Activated B cell treated with CpG ODN at 0.5 μM for 24 hours (primary cell): ENCODE data around the gene TCF25. TPM values are rescaled to one million over a fixed set of nuclear protein-coding genes. Genes with fewer than 3 reads are reported as not detected.
A peak's percentile ranks its signal among the peaks of the same experiment; 100 is the strongest.
"Not testable (repeated sequence)": the region's sequence is repeated elsewhere in the genome, so short reads cannot be mapped to it uniquely, and the experiment has no call there.

Experiments
- ATAC-seq: fragments of 200-7000 bp; cut with Tn5 transposase; one replicate; pipeline ENCODE4 v1.10.0; 2021; ENCODE audit warnings: low read depth, mild to moderate bottlenecking, moderate library complexity
- CTCF ChIA-PET: fragments of 350-600 bp; sonication (Branson Sonifier 250); formaldehyde crosslinking; loops from one replicate; lab custom pipeline; 2021; ENCODE audit warnings: antibody characterized with exemption; lab: Charles Lee
- POLR2A ChIA-PET: fragments of 350-600 bp; sonication (Branson Sonifier 250); formaldehyde crosslinking; loops from one replicate; lab custom pipeline; 2021; ENCODE audit warnings: antibody characterized with exemption; lab: Charles Lee
- DNase-seq: peaks from one replicate; pipeline ENCODE4 v3.0.0; 2022
- H3K27ac Mint-ChIP-seq: one replicate; pipeline ENCODE4 v1.8.0; 2020; ENCODE audit warnings: mixed read lengths
- H3K27me3 Mint-ChIP-seq: one replicate; pipeline ENCODE4 v1.8.0; 2021; ENCODE audit warnings: mixed read lengths
- H3K36me3 Mint-ChIP-seq: one replicate; pipeline ENCODE4 v1.8.0; 2021; ENCODE audit warnings: low read depth, mixed read lengths
- H3K4me1 Mint-ChIP-seq: one replicate; pipeline ENCODE4 v1.8.0; 2021; ENCODE audit warnings: mixed read lengths
- H3K4me3 Mint-ChIP-seq: one replicate; pipeline ENCODE4 v1.8.0; 2020; ENCODE audit warnings: mild to moderate bottlenecking, mixed read lengths
- H3K9me3 Mint-ChIP-seq: one replicate; pipeline ENCODE4 v1.8.0; 2020; ENCODE audit warnings: mixed read lengths
- CTCF ChIP-seq: fragments of 200-600 bp; IDR thresholded peaks from one replicate; pipeline ENCODE4 v1.8.0; 2022; ENCODE audit warnings: antibody characterized with exemption, mild to moderate bottlenecking
- intact Hi-C: fragments of 100-400 bp; cut with micrococcal nuclease; formaldehyde crosslinking; loops from one replicate; pipeline ENCODE4 v1.15.1; 2024
- total RNA-seq: library from RNA; stranded (reverse); gene quantifications from 2 replicates; pipeline ENCODE4 v1.2.3, GENCODE V29; 2022

The TCF25 gene
- total RNA-seq, 1 donor from 2014 or later, result 273 TPM

- DNase-seq, result no peak
- H3K4me3 Mint-ChIP-seq, result no peak overlapping the region
- H3K27ac Mint-ChIP-seq, result no peak overlapping the region
- H3K27me3 Mint-ChIP-seq, result no peaks in the 10 kb centered on the region
- no peak for ATAC-seq
- intact Hi-C loops, result loop anchor here (5.0 kb wide), 3 partner anchors 135 to 310 kb away; partner anchors contain the start of genes CDK10 and RPL13
- peaks cover 17% of the 10 kb centered on the region for H3K4me1 Mint-ChIP-seq
- ChIA-PET CTCF (no interaction called here), POLR2A (interaction anchor here (1.0 kb wide), 1 partner anchor 11 kb away, joined by 3 read pairs; no protein-coding TSS in a partner anchor)
- TF ChIP-seq CTCF, result no peak
- H3K36me3 Mint-ChIP-seq, result peaks cover 13% of the 10 kb centered on the region
- no peaks in the 10 kb centered on the region for H3K9me3 Mint-ChIP-seq
Measured at GRCh38 chr16:89871895-89872294, 1.5 kb upstream of the TCF25 start.

- Mint-ChIP-seq H3K36me3 (peaks cover 26% of the 10 kb centered on the region), H3K27ac (peak overlapping the region; percentile 97), H3K4me1 (peaks cover 17% of the 10 kb centered on the region), H3K27me3 (no peaks in the 10 kb centered on the region), H3K4me3 (peak overlapping the region; percentile 93), H3K9me3 (no peaks in the 10 kb centered on the region)
- ATAC-seq (peak; percentile 84), DNase-seq (peak; percentile 98)
- TF ChIP-seq CTCF, result no peak
- POLR2A ChIA-PET, result interaction anchor here (0.6 to 2.7 kb wide), 30 partner anchors 12 to 1137 kb away, joined by 3 to 51 read pairs (median 4); partner anchors contain the start of genes CDK10, CHMP1A, DEF8 and FANCA
- intact Hi-C loops, result loop anchor here (1.0 to 5.0 kb wide), 12 partner anchors 10 to 383 kb away; partner anchors contain the start of genes ANKRD11, CDK10, CHMP1A and DEF8
- CTCF ChIA-PET, result interaction anchor here (0.6 to 1.2 kb wide), 2 partner anchors 19 to 168 kb away, joined by 3 read pairs; no protein-coding TSS in a partner anchor
Measured at GRCh38 chr16:89873972-89874689, 739 bp downstream of the TCF25 start.

- ATAC-seq, H3K4me3 Mint-ChIP-seq, intact Hi-C loops, CTCF ChIA-PET, POLR2A ChIA-PET, H3K27me3 Mint-ChIP-seq, DNase-seq, H3K9me3 Mint-ChIP-seq, H3K27ac Mint-ChIP-seq: not testable (repeated sequence)
- Mint-ChIP-seq H3K36me3 (peaks cover 52% of the 10 kb centered on the region), H3K4me1 (peaks cover 11% of the 10 kb centered on the region)
Measured at GRCh38 chr16:89879123-89879522, 5.7 kb downstream of the TCF25 start.

- intact Hi-C loops, result loop anchor here (2.0 kb wide), 1 partner anchor 24 kb away; no protein-coding TSS in a partner anchor
- no peak for TF ChIP-seq CTCF
- H3K27me3 Mint-ChIP-seq, result no peaks in the 10 kb centered on the region
- no peak overlapping the region for H3K27ac Mint-ChIP-seq
- CTCF ChIA-PET, result no interaction called here
- POLR2A ChIA-PET, result no interaction called here
- no peak overlapping the region for H3K4me3 Mint-ChIP-seq
- ATAC-seq, result no peak
- DNase-seq, result no peak
- H3K36me3 Mint-ChIP-seq, result peaks cover 54% of the 10 kb centered on the region
- no peaks in the 10 kb centered on the region for H3K9me3 Mint-ChIP-seq
- H3K4me1 Mint-ChIP-seq, result no peaks in the 10 kb centered on the region
Measured at GRCh38 chr16:89880477-89881367, 7.3 kb downstream of the TCF25 start.

GRCh38 chr16:89881368-89881730, 8.0 kb downstream of the TCF25 start:
- no peak for TF ChIP-seq CTCF
- DNase-seq (no peak), ATAC-seq (no peak)
- no peak overlapping the region for H3K27ac Mint-ChIP-seq
- no peaks in the 10 kb centered on the region for H3K9me3 Mint-ChIP-seq
- intact Hi-C loops, result loop anchor here (2.0 kb wide), 1 partner anchor 23 kb away; no protein-coding TSS in a partner anchor
- no peak overlapping the region for H3K4me3 Mint-ChIP-seq
- H3K27me3 Mint-ChIP-seq, result no peaks in the 10 kb centered on the region
- POLR2A ChIA-PET, result interaction anchor here (0.6 kb wide), 1 partner anchor 15 kb away, joined by 5 read pairs; no protein-coding TSS in a partner anchor
- CTCF ChIA-PET, result interaction anchor here (0.6 kb wide), 1 partner anchor 68 kb away, joined by 3 read pairs; no protein-coding TSS in a partner anchor
- peaks cover 58% of the 10 kb centered on the region for H3K36me3 Mint-ChIP-seq
- H3K4me1 Mint-ChIP-seq, result no peaks in the 10 kb centered on the region
